ENCODE measurements around the gene UMODL1. TPM values are rescaled to one million over a fixed set of nuclear protein-coding genes. Genes with fewer than 3 reads are reported as not detected.

UMODL1 gene, protein sequence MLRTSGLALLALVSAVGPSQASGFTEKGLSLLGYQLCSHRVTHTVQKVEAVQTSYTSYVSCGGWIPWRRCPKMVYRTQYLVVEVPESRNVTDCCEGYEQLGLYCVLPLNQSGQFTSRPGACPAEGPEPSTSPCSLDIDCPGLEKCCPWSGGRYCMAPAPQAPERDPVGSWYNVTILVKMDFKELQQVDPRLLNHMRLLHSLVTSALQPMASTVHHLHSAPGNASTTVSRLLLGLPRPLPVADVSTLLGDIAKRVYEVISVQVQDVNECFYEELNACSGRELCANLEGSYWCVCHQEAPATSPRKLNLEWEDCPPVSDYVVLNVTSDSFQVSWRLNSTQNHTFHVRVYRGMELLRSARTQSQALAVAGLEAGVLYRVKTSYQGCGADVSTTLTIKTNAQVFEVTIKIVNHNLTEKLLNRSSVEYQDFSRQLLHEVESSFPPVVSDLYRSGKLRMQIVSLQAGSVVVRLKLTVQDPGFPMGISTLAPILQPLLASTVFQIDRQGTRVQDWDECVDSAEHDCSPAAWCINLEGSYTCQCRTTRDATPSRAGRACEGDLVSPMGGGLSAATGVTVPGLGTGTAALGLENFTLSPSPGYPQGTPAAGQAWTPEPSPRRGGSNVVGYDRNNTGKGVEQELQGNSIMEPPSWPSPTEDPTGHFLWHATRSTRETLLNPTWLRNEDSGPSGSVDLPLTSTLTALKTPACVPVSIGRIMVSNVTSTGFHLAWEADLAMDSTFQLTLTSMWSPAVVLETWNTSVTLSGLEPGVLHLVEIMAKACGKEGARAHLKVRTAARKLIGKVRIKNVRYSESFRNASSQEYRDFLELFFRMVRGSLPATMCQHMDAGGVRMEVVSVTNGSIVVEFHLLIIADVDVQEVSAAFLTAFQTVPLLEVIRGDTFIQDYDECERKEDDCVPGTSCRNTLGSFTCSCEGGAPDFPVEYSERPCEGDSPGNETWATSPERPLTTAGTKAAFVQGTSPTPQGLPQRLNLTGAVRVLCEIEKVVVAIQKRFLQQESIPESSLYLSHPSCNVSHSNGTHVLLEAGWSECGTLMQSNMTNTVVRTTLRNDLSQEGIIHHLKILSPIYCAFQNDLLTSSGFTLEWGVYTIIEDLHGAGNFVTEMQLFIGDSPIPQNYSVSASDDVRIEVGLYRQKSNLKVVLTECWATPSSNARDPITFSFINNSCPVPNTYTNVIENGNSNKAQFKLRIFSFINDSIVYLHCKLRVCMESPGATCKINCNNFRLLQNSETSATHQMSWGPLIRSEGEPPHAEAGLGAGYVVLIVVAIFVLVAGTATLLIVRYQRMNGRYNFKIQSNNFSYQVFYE
- not detected in 2 replicates for total RNA-seq (ENCODE audit: low replicate concordance)

GRCh38 chr21:42071146-42071737 is at the start of gene UMODL1:
Gene UMODL1, plus strand, starts transcription at chr21:42071317. Its CDS starts 0 bp downstream, at chr21:42071317.
- no peak within 1 kb of the TSS for H3K4me3 ChIP-seq (ENCODE audit: low read depth, low read length)
- DNase-seq (ENCODE audit: low read depth), result no peak
- TF ChIP-seq, protein P1, sequence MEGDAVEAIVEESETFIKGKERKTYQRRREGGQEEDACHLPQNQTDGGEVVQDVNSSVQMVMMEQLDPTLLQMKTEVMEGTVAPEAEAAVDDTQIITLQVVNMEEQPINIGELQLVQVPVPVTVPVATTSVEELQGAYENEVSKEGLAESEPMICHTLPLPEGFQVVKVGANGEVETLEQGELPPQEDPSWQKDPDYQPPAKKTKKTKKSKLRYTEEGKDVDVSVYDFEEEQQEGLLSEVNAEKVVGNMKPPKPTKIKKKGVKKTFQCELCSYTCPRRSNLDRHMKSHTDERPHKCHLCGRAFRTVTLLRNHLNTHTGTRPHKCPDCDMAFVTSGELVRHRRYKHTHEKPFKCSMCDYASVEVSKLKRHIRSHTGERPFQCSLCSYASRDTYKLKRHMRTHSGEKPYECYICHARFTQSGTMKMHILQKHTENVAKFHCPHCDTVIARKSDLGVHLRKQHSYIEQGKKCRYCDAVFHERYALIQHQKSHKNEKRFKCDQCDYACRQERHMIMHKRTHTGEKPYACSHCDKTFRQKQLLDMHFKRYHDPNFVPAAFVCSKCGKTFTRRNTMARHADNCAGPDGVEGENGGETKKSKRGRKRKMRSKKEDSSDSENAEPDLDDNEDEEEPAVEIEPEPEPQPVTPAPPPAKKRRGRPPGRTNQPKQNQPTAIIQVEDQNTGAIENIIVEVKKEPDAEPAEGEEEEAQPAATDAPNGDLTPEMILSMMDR (IDR thresholded peaks at IDR 0.05; ENCODE audit: insufficient read depth, low read length), result no peak

DNA sequence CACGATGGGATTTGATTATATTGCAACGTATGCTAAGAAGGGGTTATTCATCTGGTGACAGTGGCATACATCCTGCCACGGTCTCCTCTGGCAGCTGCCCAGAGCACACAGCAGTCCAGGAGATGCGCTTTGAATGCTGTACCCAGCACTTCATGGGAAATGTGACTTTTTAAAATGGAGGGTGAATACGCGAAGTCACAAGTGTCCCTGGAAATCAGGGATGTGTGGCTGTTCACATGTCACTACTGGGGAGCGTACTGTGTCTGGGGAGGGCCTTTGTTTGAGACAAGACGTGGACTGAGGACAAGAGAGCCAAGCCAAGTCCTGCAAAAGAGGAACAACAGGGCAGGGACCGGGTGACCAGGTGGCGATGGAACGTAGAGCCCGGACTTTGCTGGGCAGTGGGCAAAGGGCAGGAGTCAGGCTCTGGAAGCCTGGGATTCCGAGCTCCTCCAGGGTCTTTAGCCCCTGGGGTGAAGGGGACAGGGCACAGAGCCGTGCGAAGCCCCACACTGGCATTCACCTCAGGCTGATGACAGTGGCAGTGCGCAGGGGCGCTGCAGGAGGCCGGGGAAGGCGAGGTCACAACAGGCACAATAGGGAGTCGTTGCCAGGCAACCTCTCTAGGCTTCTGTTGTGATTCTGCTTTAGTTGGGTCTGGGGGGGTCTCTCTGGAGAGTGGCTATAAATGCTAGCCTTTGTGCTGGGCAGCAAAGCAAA is 49.6 kb upstream of the UMODL1 start:
- no peak overlapping the region for H3K4me3 ChIP-seq (ENCODE audit: low read depth, low read length)
- no peak for DNase-seq (ENCODE audit: low read depth)
- TF ChIP-seq, protein P1 (IDR thresholded peaks at IDR 0.05; ENCODE audit: insufficient read depth, low read length), result no peak

GRCh38 chr21:42022091-42022430 is 49.1 kb upstream of the UMODL1 start:
- no peak overlapping the region for H3K4me3 ChIP-seq (ENCODE audit: low read depth, low read length)
- TF ChIP-seq, protein P1 (IDR thresholded peaks at IDR 0.05; ENCODE audit: insufficient read depth, low read length), result no peak
- no peak for DNase-seq (ENCODE audit: low read depth)

DNA sequence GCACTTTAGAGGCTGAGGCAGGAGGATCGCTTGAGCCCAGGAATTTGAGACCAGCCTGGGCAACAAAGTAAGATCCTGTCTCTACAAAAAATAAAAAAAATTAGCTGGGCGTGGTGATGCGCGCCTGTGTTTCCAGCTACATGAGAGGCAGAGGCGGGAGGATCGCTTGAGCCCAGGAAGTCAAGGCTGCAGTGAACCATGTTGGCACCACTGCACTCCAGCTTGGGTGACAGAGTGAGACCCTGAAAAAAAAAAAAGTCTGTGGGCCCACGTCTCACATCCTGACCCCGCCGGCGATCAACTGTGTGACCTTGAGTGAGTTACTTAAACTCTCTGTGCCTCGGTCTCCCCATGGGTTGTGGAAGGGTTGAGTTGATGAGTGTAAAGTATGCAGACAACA is 48.2 kb upstream of the UMODL1 start:
- no peak for DNase-seq (ENCODE audit: low read depth)
- no peak overlapping the region for H3K4me3 ChIP-seq (ENCODE audit: low read depth, low read length)
- TF ChIP-seq, protein P1 (IDR thresholded peaks at IDR 0.05; ENCODE audit: insufficient read depth, low read length), result no peak

GRCh38 chr21:42025376-42026081 is 45.6 kb upstream of the UMODL1 start:
- peak; percentile 66 for DNase-seq (ENCODE audit: low read depth)
- H3K4me3 ChIP-seq (ENCODE audit: low read depth, low read length), result no peak overlapping the region
- TF ChIP-seq, protein P1 (IDR thresholded peaks at IDR 0.05; ENCODE audit: insufficient read depth, low read length), result no peak
